ENCODE data around the gene EEFSEC.

Gene EEFSEC

GRCh38 chr3:128456776-128457715 is 303.8 kb downstream of the EEFSEC start:
- Histone ChIP-seq H3K4me1 (ENCODE audit: control insufficient read depth, insufficient read depth, low read length) (no peaks in the 10 kb centered on the region), H3K27me3 (ENCODE audit: control insufficient read depth, insufficient read depth, low read length) (peaks cover 32% of the 10 kb centered on the region), H3K4me3 (ENCODE audit: low read length) (no peak overlapping the region), H3K9ac (ENCODE audit: low read length) (no peak overlapping the region), H3K9me3 (ENCODE audit: control insufficient read depth, low read length) (no peaks in the 10 kb centered on the region), H3K36me3 (ENCODE audit: control insufficient read depth, insufficient read depth, low read length) (no peaks in the 10 kb centered on the region)

GRCh38 chr3:128457937-128458336 is 304.7 kb downstream of the EEFSEC start:
- peaks cover 32% of the 10 kb centered on the region for H3K27me3 ChIP-seq (ENCODE audit: control insufficient read depth, insufficient read depth, low read length)
- no peak overlapping the region for H3K9ac ChIP-seq (ENCODE audit: low read length)
- H3K4me1 ChIP-seq (ENCODE audit: control insufficient read depth, insufficient read depth, low read length), result no peaks in the 10 kb centered on the region
- H3K9me3 ChIP-seq (ENCODE audit: control insufficient read depth, low read length), result no peaks in the 10 kb centered on the region
- no peaks in the 10 kb centered on the region for H3K36me3 ChIP-seq (ENCODE audit: control insufficient read depth, insufficient read depth, low read length)
- no peak overlapping the region for H3K4me3 ChIP-seq (ENCODE audit: low read length)

Data from mucosa of stomach (tissue), 1 donor.